HG02610 (cell line): ENCODE data around the gene CLIP2.
"Not testable (repeated sequence)": the region's sequence is repeated elsewhere in the genome, so short reads cannot be mapped to it uniquely, and the experiment has no call there.

Source experiments
- ATAC-seq: cut with Tn5 transposase; IDR thresholded peaks from one replicate; pipeline ENCODE4 v1.9.1; 2021; ENCODE audit warnings: mild to moderate bottlenecking, moderate library complexity; ENCODE audit not compliant: unreplicated experiment

Gene CLIP2

GRCh38 chr7:74428023-74428422, 138.8 kb downstream of the CLIP2 start:
- ATAC-seq: no peak

GRCh38 chr7:74429153-74429747, 140.0 kb downstream of the CLIP2 start:
- ATAC-seq: no peak

DNA sequence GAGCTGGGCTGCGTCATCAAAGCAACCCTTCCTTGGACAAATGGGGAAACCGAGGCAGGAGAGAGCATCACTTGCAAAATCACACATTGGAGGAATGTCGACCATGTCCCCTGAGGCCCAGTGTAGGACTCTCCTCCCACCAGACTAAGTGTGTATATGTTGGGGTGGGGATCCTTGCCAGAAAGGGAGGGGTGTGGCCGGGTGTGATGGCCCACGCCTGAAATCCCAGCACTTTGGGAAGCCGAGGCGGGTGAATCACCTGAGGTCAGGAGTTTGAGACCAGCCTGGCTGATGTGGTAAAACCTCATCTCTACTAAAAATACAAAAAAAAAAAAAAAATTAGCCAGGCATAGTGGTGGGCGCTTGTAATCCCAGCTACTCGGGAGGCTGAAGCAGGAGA, 141.2 kb downstream of the CLIP2 start:
- ATAC-seq: not testable (repeated sequence)

DNA sequence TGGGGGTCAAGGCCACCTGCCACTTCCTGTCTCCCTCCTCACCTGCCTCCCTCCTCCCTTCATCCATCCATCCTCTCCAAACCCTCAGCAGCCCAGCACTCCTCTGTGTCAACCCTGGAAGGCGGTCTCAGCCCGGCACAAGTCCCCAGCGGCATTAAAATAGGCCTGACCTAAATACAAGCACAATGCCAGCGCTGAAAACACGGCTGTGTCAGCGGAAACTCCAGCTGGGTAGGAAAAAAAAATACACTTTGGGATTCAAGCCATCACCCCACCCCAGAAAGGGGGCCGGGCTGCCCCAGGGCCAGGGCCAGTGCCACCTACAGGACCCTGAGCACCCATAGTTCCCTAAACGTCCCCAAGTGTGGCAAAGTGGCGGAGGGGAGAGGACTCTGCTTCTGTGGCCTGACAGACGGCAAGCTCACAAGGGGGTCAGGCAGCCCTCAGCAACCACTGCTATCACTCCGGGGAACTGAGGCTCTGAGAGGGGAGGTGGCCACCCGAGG, 141.8 kb downstream of the CLIP2 start:
- ATAC-seq: no peak

DNA sequence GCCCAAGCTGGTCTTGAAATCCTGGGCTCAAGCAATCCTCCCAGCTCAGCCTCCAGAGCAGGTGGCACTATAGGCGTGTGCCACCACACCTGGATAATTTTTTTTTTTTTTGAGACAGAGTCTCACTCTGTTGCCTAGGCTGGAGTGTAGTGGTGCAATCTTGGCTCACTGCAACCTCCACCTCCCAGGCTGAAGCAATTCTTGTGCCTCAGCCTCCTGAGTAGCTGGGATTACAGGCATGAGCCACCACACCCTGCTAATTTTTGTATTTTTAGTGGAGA, 148.0 kb downstream of the CLIP2 start:
- not testable (repeated sequence) for ATAC-seq

- no peak for ATAC-seq
Measured at GRCh38 chr7:74438327-74438726, 149.1 kb downstream of the CLIP2 start.

GRCh38 chr7:74439541-74439940, 150.3 kb downstream of the CLIP2 start:
- ATAC-seq: no peak

- ATAC-seq: not testable (repeated sequence)
Measured at GRCh38 chr7:74440143-74440542, 150.9 kb downstream of the CLIP2 start.

DNA sequence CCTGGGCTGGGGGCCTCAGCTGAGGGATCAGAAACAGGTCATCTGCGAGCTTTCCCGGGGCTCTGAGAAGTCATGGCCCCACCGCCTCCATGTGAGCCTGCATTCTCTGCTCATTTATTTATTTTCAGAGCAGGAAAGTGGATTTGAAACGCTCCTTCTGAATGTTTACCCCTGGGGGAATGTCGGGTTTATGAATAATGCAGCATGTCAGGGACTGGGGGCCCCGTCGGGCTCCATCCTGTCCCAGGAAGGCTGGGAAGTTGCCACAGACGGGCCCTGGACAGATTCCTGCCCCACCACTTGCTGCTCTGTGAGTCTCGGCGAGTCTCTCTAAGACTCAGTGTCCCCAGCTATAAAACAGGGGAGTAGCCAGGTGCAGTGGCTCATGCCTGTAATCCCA, 152.6 kb downstream of the CLIP2 start:
- ATAC-seq: no peak

GRCh38 chr7:74443543-74444247, 154.5 kb downstream of the CLIP2 start:
- no peak for ATAC-seq

- no peak for ATAC-seq
Measured at GRCh38 chr7:74449144-74449543, 159.9 kb downstream of the CLIP2 start.

GRCh38 chr7:74449809-74450397, 160.7 kb downstream of the CLIP2 start:
- no peak for ATAC-seq

- no peak for ATAC-seq
Measured at GRCh38 chr7:74452748-74453321, 163.6 kb downstream of the CLIP2 start.

DNA sequence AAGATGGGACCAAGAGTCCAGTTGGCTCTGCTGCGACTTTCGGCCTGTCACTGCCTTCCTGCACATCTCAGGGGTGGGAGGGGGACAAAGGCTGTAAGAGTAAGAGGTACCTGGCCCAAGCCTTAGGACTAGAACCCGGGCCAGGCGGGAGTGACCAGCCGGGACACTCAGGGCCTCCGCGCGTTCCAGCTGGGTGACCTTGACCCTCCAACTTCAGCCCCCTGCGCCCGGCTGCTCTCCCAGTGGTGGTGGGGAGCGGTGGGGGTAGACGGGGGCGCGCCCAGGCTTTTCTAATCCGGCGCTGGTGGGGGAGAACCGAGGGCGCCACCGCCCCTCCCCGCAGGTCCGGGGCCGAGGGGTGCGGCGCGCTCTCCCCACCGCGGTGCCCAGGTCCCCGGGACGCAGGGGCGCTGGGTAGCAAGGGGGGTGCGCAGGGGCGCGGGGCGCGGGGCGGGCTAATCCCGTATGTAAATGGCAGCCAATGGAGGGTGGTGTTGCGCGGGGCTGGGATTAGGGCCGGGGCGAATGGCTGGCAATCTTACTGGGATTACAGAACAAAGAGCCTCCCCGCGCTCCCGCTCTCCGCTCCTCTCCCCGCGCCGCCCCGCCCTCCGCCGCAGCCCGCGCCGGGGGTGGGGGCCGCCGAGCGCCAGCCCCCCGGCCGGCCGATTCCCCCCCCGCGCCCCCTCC, 164.3 kb downstream of the CLIP2 start, which contains the start of gene GTF2IRD1:
Gene GTF2IRD1 (plus strand): TSS at position 585 of the 690 bp plus-strand sequence. CDS start 54,175 bp downstream, outside the sequence.
- no peak for ATAC-seq

DNA sequence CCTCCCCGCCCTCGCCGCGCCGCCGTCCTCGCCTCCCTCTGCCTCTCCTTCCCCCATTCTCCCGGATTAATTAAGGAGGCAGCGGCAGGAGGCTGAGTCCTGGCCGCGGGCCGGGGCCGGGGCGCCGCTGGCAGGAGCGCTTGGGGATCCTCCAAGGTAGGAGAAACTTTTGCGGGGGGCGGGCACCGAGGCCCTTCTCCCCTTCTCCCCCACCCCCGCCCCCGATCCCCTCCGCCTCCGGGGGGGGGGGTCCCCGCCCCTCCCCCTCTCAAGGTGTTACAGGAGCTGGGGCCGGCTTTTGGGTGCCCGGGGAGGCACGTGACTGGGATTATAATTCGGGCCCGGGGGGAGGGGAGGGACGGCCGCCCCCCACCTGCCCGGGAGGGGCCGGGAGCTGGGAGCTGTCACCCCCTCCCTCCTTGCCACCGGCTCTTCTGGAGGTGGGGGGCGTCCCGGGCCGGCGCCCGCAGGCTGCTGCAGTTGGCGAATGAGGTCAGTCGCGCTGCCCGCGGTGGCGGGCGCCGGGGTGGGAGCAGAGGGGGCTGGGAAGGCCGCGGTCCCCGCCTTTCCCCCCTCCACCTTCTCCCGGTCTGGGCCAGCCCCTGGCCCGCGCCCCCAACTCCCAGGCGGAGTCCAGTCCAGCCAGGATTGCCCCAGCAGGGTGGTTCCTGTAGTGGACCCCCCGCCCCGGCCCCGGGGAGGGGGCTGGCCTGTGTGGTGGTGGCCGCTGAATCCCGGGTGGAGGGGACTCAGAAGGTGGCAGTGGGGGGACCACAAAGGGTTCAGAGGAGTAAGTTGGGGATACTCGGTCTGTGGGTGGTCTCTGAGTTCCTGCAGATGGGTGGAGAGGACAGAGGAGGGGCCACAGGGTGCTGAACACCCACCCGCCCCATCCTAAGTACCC, 165.1 kb downstream of the CLIP2 start:
- ATAC-seq: no peak

- no peak for ATAC-seq
Measured at GRCh38 chr7:74454925-74455288, 165.7 kb downstream of the CLIP2 start.

DNA sequence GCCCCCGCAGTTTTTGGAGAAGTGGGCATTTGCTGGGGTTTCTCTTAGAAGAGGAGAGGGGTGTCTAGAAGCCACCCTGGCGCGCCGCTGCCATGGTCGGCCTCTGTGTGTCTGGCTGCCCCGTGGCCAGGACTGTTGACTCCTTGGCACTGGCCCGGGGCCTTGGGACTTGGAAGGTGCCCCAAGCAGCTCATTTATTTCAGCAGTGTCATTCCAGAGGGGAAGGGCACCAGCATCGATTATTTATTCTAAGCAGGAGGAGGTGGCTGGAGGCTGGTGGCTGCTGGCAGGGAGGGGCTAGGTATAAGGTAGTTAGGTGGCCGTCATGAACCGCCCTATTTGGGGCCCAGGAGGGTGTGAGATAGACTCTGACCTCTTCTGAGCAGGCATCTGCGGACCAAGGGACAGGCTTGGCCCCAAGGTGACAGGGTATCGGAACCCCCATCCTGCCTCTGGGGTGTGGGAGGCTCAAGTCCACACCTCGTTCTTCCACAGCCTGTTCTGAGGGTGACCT, 166.1 kb downstream of the CLIP2 start:
- no peak for ATAC-seq
